PC-9 (cell line): Measurements from ENCODE around the gene CAMTA1. TPM values are rescaled to one million over a fixed set of nuclear protein-coding genes. Genes with fewer than 3 reads are reported as not detected.

ENCODE experiments used
- BruUV-seq: library from RNA; stranded (reverse); fragments of 400-500 nt; replicated peaks from 2 replicates; lab custom pipeline; 2021; lab: Mats Ljungman, UMichigan
- CTCF ChIA-PET: fragments of 300-600 bp; sonication (Branson Sonifier 250); formaldehyde crosslinking; loops from one replicate; lab custom pipeline; 2022; ENCODE audit warnings: antibody characterized with exemption; lab: Charles Lee
- POLR2A ChIA-PET: fragments of 300-600 bp; sonication (Branson Sonifier 250); formaldehyde crosslinking; loops from one replicate; lab custom pipeline; 2022; ENCODE audit warnings: antibody characterized with exemption; ENCODE audit not compliant: unreplicated experiment; lab: Charles Lee
- DNase-seq, 2 experiments: peaks; one replicate each; pipeline versions ENCODE4 v3.0.0 to v3.0.0-alpha.2; 2015 to 2022; ENCODE audit warnings: mixed read lengths in 1 of 2
- H2AFZ ChIP-seq: fragments of 200-600 bp; sonication (generic); 2 replicates; pipeline ENCODE4 v1.8.1; 2017; ENCODE audit warnings: antibody characterized with exemption
- H3F3A ChIP-seq: fragments of 200-600 bp; sonication (generic); 2 replicates; pipeline ENCODE4 v1.8.1; 2017; ENCODE audit warnings: antibody characterized with exemption, mild to moderate bottlenecking, low read depth; ENCODE audit not compliant: insufficient read depth
- H3K27ac ChIP-seq: fragments of 200-600 bp; sonication (generic); 2 replicates; pipeline ENCODE4 v1.6.1; 2016; ENCODE audit warnings: mixed run types
- H3K27me3 ChIP-seq: fragments of 200-600 bp; sonication (generic); 2 replicates; pipeline ENCODE4 v1.6.1; 2016; ENCODE audit warnings: low read depth, mixed run types; ENCODE audit not compliant: insufficient read depth
- H3K36me3 ChIP-seq: fragments of 200-600 bp; sonication (generic); 2 replicates; pipeline ENCODE4 v1.6.1; 2016; ENCODE audit warnings: low read depth, mixed run types
- H3K4me1 ChIP-seq: fragments of 200-600 bp; sonication (generic); replicated peaks from 2 replicates; pipeline ENCODE4 v1.6.1; 2016; ENCODE audit warnings: mixed run types; ENCODE audit not compliant: insufficient read depth
- H3K4me2 ChIP-seq: fragments of 200-600 bp; sonication (generic); 2 replicates; pipeline ENCODE4 v1.6.1; 2017; ENCODE audit warnings: mixed run types
- H3K4me3 ChIP-seq: fragments of 200-600 bp; sonication (generic); 2 replicates; pipeline ENCODE4 v1.6.1; 2016; ENCODE audit warnings: mixed run types
- H3K79me2 ChIP-seq: fragments of 200-600 bp; sonication (generic); 2 replicates; pipeline ENCODE4 v1.6.1; 2017; ENCODE audit warnings: low read depth, mixed run types
- H3K9me2 ChIP-seq: fragments of 200-600 bp; sonication (generic); 2 replicates; pipeline ENCODE4 v1.8.1; 2017; ENCODE audit warnings: mild to moderate bottlenecking; ENCODE audit not compliant: insufficient read depth
- H3K9me3 ChIP-seq: fragments of 200-600 bp; sonication (generic); 2 replicates; pipeline ENCODE4 v1.8.1; 2016; ENCODE audit warnings: low read depth; ENCODE audit not compliant: insufficient read depth
- H4K20me1 ChIP-seq: fragments of 200-600 bp; sonication (generic); 2 replicates; pipeline ENCODE4 v1.8.1; 2017; ENCODE audit not compliant: insufficient read depth
- CTCF ChIP-seq: fragments of 200-600 bp; sonication (generic); conservative IDR thresholded peaks from 2 replicates; pipeline ENCODE4 v1.6.1; 2017; ENCODE audit warnings: mixed run types, antibody characterized with exemption, mild to moderate bottlenecking, moderate library complexity
- EZH2 ChIP-seq: fragments of 200-600 bp; sonication (generic); IDR thresholded peaks from 2 replicates; pipeline ENCODE4 v1.8.0; 2017; ENCODE audit warnings: antibody characterized with exemption, low read depth
- intact Hi-C: fragments of 100-400 bp; cut with micrococcal nuclease; formaldehyde crosslinking; loops from one replicate; pipeline ENCODE4 v1.10.0; 2022; ENCODE audit not compliant: unreplicated experiment
- total RNA-seq: library from RNA; stranded (reverse); gene quantifications from 2 replicates; pipeline ENCODE4 v1.2.3, GENCODE V29; 2021

The CAMTA1 gene
- total RNA-seq, 1 experiment from 2014 or later = 72.3 TPM

GRCh38 chr1:6914706-6915105 is 129.5 kb downstream of the CAMTA1 start:
- POLR2A ChIA-PET = interaction anchor here (0.6 kb wide), 1 partner anchor 733 kb away, joined by 7 read pairs; no protein-coding TSS in a partner anchor
- no peaks in the 10 kb centered on the region for H3K9me2 ChIP-seq
- no peak overlapping the region for H3K27ac ChIP-seq
- H3K36me3 ChIP-seq = no peaks in the 10 kb centered on the region
- no peak overlapping the region for H2AFZ ChIP-seq
- H3K4me3 ChIP-seq = no peak overlapping the region
- TF ChIP-seq CTCF (no peak), EZH2 (no peak)
- no peak for DNase-seq
- no peaks in the 10 kb centered on the region for H3K79me2 ChIP-seq
- BruUV-seq = no TSS peak
- no peaks in the 10 kb centered on the region for H4K20me1 ChIP-seq
- CTCF ChIA-PET = no interaction called here
- H3F3A ChIP-seq = no peaks in the 10 kb centered on the region
- H3K27me3 ChIP-seq = no peaks in the 10 kb centered on the region
- H3K9me3 ChIP-seq = no peaks in the 10 kb centered on the region
- H3K4me1 ChIP-seq = no peaks in the 10 kb centered on the region
- intact Hi-C loops = no loop called here
- H3K4me2 ChIP-seq = no peak overlapping the region

DNA sequence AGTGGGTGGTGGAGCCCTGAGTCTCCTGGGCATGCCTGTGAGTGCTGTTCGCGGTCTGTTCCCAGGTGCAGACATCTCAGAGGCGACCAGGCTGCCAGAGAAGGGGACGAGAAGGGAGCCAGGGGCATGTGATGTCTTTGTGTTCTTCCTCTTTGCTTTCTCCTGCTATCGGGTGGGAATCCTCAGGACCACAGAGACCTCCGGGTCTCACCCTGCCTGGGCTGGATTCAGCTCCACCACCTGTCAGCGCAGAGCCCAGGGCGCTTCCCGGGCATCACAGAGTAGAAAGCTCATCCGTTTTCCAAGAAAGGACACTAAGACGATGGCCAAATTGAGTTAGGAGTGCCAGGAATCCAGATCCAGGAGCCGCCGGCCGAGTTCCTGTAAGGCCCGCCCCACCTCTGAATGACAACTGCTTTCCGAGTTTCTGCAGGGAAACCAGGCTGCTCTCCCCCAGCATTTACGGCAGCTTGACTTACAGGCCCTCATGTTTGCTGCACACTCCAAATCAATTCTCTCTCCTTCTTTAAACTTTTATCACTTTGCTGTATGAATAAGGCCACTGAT is 130.8 kb downstream of the CAMTA1 start:
- DNase-seq = no peak
- no peak for TF ChIP-seq EZH2
- TF ChIP-seq CTCF = no peak
- no TSS peak for BruUV-seq
- Histone ChIP-seq H3K27ac (no peak overlapping the region), H3K9me2 (no peaks in the 10 kb centered on the region), H3K4me2 (no peak overlapping the region), H3K9me3 (no peaks in the 10 kb centered on the region), H3F3A (no peaks in the 10 kb centered on the region), H3K27me3 (peaks cover 3% of the 10 kb centered on the region; the same call in 1 of the 2 replicates), H3K4me1 (no peaks in the 10 kb centered on the region), H3K4me3 (no peak overlapping the region), H3K79me2 (no peaks in the 10 kb centered on the region), H4K20me1 (no peaks in the 10 kb centered on the region), H3K36me3 (no peaks in the 10 kb centered on the region), H2AFZ (no peak overlapping the region)
- intact Hi-C loops = no loop called here
- CTCF ChIA-PET = no interaction called here
- POLR2A ChIA-PET = no interaction called here

DNA sequence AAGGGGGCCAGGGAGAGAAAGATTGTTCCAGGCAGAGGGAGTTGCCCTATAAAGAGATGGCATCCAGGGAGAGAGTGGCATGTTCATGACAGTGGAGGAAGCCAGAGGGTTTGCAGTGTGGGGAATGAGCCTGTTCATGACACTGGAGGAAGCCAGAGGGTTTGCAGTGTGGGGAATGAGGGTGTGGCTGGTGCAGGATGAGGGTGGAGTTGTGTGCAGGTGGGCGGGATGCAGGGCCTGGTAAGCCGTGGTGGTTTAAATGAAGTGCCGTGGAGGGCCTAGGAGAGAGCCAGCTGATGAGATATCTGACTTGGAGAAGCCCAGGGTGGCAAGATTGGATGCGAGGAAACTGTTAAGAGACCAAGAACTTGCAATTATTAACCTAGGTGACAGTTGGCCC is 131.8 kb downstream of the CAMTA1 start:
- H3K9me2 ChIP-seq = no peaks in the 10 kb centered on the region
- H3K4me3 ChIP-seq = no peak overlapping the region
- BruUV-seq = no TSS peak
- no peak for DNase-seq
- TF ChIP-seq CTCF (no peak), EZH2 (no peak)
- H3F3A ChIP-seq = no peaks in the 10 kb centered on the region
- CTCF ChIA-PET = no interaction called here
- POLR2A ChIA-PET = no interaction called here
- no peaks in the 10 kb centered on the region for H3K79me2 ChIP-seq
- no peaks in the 10 kb centered on the region for H3K9me3 ChIP-seq
- no peaks in the 10 kb centered on the region for H3K36me3 ChIP-seq
- H3K4me2 ChIP-seq = no peak overlapping the region
- H3K27me3 ChIP-seq = peaks cover 4% of the 10 kb centered on the region; the same call in 1 of the 2 replicates
- H3K27ac ChIP-seq = no peak overlapping the region
- H4K20me1 ChIP-seq = no peaks in the 10 kb centered on the region
- no peaks in the 10 kb centered on the region for H3K4me1 ChIP-seq
- no peak overlapping the region for H2AFZ ChIP-seq
- intact Hi-C loops = no loop called here
